IPS-NIHi11 (cell line): Measurements from ENCODE around the gene ACTL10.
A peak's percentile ranks its signal among the peaks of the same experiment; 100 is the strongest.

Experiments
- DNase-seq: peaks from one replicate; pipeline ENCODE4 v3.0.0; 2012; ENCODE audit warnings: mixed read lengths, low spot score

Gene ACTL10

GRCh38 chr20:33664085-33664761 is 2.5 kb upstream of the ACTL10 start:
- DNase-seq, result no peak

GRCh38 chr20:33664762-33665144 is 2.0 kb upstream of the ACTL10 start:
- no peak for DNase-seq

- DNase-seq, result no peak
Measured at GRCh38 chr20:33667245-33667675, 517 bp downstream of the ACTL10 start.

- peak; percentile 89 for DNase-seq
Measured at GRCh38 chr20:33667676-33668465, 1.1 kb downstream of the ACTL10 start.

- DNase-seq, result no peak
Measured at GRCh38 chr20:33668466-33669155, 1.9 kb downstream of the ACTL10 start.

- DNase-seq, result no peak
Measured at GRCh38 chr20:33669224-33669623, 2.5 kb downstream of the ACTL10 start.

- DNase-seq, result no peak
Measured at GRCh38 chr20:33669873-33670640, 3.3 kb downstream of the ACTL10 start.

GRCh38 chr20:33670715-33671499 is 4.2 kb downstream of the ACTL10 start:
- DNase-seq, result no peak

GRCh38 chr20:33671573-33672288 is 5.0 kb downstream of the ACTL10 start:
- no peak for DNase-seq

- no peak for DNase-seq
Measured at GRCh38 chr20:33672426-33673113, 5.8 kb downstream of the ACTL10 start.

- no peak for DNase-seq
Measured at GRCh38 chr20:33673114-33673409, 6.3 kb downstream of the ACTL10 start.

GRCh38 chr20:33673410-33674293 is 6.9 kb downstream of the ACTL10 start:
- no peak for DNase-seq

- DNase-seq, result peak; percentile 97
Measured at GRCh38 chr20:33674294-33675135, 7.8 kb downstream of the ACTL10 start, which contains the start of gene NECAB3. TSS of gene NECAB3 (minus strand) at chr20:33674428. CDS start at chr20:33674352, 76 bp downstream.

GRCh38 chr20:33675136-33675959 is 8.6 kb downstream of the ACTL10 start:
- no peak for DNase-seq

- DNase-seq, result no peak
Measured at GRCh38 chr20:33676121-33676520, 9.4 kb downstream of the ACTL10 start.

GRCh38 chr20:33676652-33677645 is 10.2 kb downstream of the ACTL10 start:
- DNase-seq, result no peak
